GM18858 (cell line): ENCODE measurements around the gene ANAPC16.
"Not testable (repeated sequence)": the region's sequence is repeated elsewhere in the genome, so short reads cannot be mapped to it uniquely, and the experiment has no call there.

Source experiments
- ATAC-seq: cut with Tn5 transposase; IDR thresholded peaks from one replicate; pipeline ENCODE4 v1.9.1; 2021; ENCODE audit not compliant: unreplicated experiment

Gene ANAPC16

DNA sequence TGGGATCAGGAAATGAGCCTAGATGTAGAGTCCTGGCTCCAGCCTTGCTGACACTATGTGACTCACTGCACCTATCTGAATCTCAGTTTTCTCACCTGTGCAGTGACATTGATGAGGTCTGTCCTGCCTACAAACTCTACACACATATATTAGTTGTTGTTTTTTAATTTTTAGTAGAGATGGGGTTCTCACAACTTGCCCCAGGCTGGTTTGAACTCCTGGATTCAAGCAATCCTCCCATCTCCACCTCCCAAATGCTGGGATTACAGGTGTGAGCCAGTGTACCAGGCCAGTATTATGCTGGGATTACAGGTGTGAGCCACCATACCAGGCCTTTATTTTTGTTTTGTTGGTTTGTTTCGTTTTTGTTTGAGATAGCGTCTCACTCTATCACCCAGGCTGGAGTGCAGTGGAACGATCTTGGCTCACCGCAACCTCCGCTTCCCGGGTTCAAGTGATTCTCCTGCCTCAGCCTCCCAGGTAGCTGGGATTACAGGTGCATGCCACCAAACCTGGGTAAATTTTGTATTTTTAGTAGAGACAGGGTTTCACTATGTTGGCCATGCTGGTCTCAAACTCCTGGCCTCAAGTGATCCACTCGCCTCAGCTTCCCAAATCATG, 46.1 kb downstream of the ANAPC16 start:
- peak; percentile 3 for ATAC-seq

DNA sequence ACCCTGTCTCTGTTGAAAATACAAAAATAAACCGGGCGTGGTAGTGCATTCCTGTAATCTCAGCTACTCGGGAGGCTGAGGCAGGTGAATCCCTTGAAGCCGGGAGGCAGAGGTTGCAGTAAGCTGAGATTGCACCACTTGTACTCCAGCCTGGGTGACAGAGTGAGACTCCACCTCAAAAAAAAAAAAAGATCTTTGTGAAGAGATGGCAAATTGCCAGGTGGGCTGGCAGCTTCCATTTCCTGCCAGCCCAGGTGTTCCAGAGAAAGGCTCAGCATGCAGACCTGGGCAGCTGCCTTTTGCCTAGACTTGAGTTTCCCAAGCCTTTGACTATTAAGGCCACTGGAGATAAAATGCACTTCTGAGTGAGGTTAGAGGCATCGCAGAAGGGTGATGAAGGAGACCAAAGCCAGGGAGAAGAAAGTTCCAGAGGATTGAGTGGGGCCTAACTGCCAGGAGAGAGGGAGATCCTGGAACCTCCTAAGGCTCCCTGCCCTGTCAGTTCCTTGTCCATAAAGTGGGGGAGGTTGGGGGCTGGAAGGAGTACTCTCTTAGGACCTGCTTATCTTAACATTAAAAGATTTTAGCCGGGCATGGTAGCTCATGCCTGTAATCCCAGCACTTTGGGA, 47.9 kb downstream of the ANAPC16 start:
- ATAC-seq, result no peak

- ATAC-seq, result no peak
Observed at GRCh38 chr10:72264536-72264935, 48.7 kb downstream of the ANAPC16 start.

DNA sequence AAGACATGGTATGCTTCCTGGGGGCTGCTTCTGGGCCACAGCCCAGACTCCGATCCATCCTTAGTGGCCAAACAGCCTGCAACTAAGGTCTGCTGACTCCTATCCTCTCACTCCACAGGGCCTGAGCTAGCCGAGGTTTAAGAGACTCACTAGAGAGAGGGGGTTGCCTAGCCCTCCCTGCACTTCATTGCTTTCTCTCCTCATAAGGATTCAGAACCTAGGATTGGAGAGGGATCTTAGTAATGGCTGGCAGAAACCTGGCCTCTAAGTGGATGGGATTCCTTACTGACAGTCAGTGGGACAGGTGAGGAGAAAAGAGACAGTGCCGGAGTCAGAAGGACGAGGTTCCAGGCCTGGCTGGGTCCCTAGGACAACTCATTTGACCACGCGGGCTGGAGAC, 49.7 kb downstream of the ANAPC16 start:
- no peak for ATAC-seq

GRCh38 chr10:72265990-72266865, 50.4 kb downstream of the ANAPC16 start:
- ATAC-seq, result no peak

DNA sequence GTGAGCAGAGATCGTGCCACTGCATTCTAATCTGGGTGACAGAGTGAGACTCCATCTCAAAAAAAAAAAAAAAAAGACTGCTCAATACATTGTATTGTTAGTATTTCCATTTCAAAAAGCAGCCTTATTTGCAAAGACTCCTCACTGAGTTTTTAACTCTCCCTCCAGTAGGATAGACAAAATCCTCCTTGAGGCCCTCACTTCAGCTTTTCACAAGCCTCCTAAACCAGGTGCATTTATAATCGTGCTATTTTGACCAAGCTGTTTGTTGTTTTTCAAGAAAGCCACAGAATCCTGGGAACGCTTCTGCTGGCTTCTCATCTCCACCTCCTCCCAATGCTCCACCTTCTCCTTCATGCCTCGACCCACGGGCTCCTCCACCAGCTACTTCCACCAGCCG, 51.6 kb downstream of the ANAPC16 start:
- ATAC-seq, result no peak

- ATAC-seq, result no peak
Observed at GRCh38 chr10:72267819-72268399, 52.1 kb downstream of the ANAPC16 start.

GRCh38 chr10:72268475-72269200, 52.8 kb downstream of the ANAPC16 start:
- ATAC-seq, result not testable (repeated sequence)

DNA sequence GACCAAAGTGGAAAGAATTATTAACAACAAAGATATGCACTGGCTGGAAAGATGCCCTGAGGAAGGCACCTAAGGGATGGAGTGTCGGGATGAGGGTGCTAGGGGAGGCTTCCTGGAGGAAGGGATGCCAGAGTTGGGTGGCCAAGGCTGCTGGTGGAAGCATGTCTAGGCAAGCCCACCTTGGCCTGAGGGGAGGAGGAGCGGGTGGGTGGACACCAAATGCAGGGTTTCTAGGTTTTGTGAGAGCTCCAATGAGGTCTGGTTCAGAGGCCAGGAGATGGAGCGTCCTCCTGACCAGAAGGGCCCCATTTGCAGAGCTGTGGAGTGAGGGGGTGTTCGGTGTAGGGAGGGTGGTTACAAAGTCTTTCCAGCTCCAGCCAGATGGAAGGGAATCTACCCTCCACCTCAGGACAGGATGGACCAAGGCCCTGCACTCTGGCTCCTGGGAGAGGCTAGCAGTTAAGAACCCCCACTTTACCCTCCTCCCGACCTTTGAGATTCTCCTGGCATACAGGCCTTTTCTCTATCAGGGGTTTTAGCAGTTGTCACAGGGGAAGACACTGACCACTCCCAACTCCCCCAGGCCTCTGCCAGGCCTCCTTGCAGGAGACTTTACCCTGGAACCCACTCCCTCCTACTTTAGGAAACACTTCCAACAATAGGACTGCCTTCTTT, 54.9 kb downstream of the ANAPC16 start:
- no peak for ATAC-seq

DNA sequence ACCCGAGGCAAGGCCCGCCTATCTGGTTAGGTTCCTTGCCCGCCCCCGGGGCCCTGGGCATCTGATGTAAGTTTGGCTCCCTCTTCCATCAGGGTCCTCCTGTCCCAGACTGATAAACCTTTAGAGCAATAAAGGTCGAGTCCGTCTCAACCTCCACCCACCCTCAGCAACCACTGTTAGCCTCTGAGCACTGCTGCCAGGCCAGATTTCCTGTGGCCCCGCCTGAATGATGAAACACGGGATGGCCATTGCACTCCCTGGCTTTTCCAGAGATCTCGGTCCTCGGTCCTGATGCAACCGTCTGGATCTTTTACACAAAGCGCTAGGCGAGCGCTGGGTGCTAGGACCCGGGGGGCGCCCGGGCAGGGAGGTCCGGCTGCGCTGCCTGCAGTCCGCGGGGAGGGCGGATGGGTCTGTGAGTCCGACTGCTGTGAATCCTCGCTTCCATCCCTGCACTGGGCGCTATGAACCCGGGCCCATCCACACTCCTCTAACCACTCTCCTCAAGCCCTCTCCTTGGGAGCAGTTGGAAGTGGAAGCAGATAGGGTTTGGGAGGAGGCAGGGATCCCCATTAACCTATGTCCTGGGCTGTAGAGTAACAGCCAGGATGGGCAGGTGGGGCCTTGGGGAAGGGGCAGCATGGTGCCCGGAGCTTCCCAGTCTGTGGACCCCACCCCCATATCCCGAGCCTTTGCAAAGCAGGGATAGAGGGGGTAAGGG, 57.0 kb downstream of the ANAPC16 start:
- no peak for ATAC-seq

DNA sequence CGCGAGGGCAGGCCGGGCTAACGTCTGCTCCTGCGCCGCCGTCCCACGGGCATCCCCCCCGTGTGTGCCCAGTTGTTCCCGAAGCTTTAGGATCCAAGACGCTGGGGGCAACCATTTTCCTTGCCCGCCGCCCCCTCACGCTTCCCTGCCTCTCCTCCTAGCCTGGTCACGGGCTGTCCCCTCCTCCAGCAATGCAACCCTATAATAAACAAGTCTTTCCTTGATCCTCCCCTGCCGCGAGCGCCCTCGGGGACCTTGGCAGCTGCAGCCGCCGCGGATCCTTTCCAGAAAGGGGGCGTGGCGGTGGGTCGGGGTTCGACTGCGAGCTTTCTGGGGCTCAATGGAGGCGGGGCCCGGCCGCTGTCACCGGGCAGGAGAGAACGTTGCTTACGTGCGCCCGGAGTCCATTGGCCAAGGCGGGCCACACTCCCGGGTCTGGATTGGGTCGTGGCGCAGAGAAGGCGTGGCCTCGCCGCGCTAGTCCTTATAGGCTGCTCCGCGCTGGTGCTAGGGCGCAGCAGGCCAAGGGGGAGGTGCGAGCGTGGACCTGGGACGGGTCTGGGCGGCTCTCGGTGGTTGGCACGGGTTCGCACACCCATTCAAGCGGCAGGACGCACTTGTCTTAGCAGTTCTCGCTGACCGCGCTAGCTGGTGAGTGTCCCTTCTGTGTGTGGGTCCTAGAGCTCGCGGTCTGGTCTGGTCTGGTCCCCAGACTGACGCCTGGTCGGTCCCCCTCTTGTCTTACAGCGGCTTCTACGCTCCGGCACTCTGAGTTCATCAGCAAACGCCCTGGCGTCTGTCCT, 57.8 kb downstream of the ANAPC16 start, which contains the start of gene DDIT4:
TSS of gene DDIT4 (plus strand) at position 515 of the 803 bp plus-strand sequence. CDS start 293 bp downstream, outside the sequence.
- ATAC-seq, result peak; percentile 70

DNA sequence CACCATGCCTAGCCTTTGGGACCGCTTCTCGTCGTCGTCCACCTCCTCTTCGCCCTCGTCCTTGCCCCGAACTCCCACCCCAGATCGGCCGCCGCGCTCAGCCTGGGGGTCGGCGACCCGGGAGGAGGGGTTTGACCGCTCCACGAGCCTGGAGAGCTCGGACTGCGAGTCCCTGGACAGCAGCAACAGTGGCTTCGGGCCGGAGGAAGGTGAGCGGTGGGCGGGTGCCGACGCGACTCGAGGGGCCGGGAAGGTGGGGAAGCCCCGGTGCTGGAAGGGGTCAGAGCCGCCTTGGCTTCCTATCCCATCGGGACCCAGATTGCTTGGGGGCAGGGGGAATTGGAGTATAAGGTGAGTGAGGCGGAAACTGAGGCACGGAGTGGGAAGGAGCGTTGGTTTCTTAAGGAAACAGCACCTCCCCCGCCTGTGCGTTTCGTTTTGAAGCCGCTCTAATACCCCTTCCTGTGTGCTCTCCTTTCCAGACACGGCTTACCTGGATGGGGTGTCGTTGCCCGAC, 58.5 kb downstream of the ANAPC16 start:
- ATAC-seq, result no peak

- no peak for ATAC-seq
Observed at GRCh38 chr10:72274730-72275350, 59.0 kb downstream of the ANAPC16 start.

- ATAC-seq, result no peak
Observed at GRCh38 chr10:72275351-72276012, 59.7 kb downstream of the ANAPC16 start.

- ATAC-seq, result no peak
Observed at GRCh38 chr10:72276013-72276387, 60.2 kb downstream of the ANAPC16 start.

GRCh38 chr10:72276421-72277339, 60.9 kb downstream of the ANAPC16 start:
- ATAC-seq, result no peak
